ENCODE results near the gene BOK. TPM values are rescaled to one million over a fixed set of nuclear protein-coding genes. Genes with fewer than 3 reads are reported as not detected.

Gene BOK
- total RNA-seq, 1 experiment from 2014 or later: 30.2 TPM

DNA sequence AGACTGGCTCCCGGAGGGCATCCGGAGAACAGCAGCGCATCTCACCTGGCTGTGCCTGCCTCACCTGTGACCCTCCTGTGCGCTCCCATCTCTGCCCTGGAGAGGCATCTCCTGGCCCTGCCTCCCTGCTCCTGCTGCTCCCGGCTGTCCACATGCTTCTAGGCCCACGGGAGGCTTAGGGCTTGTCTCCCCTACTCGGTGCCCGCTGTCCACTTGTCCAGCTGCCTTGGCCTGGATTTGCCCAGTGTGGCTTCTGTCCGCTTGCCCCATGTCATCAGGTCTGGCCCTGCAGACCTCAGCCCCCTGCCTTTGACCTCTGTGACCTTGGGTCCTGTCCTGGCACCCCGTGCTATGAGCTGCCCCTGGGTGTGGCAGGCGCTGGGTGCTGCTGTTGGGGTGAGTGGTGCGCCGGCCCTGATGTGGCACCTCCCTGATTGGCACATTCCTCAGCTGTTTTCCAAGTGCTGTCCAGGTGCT, 4.5 kb downstream of the BOK start:
- DNase-seq (no peak), ATAC-seq (no peak)
- no peak overlapping the region for H3K4me3 ChIP-seq (ENCODE audit: low read length)
- H2AFZ ChIP-seq (ENCODE audit: low read length): no peak overlapping the region
- no peaks in the 10 kb centered on the region for H3K9me2 ChIP-seq (replicated peaks; ENCODE audit: low read length)
- no peak overlapping the region for H3K4me2 ChIP-seq (ENCODE audit: low read length)
- POLR2A ChIA-PET (ENCODE audit: unreplicated experiment): no interaction called here
- no peaks in the 10 kb centered on the region for H3K27me3 ChIP-seq (ENCODE audit: low read length)
- no TSS peak for BruUV-seq (replicated peaks)
- no peaks in the 10 kb centered on the region for H3K36me3 ChIP-seq (ENCODE audit: low read depth, low read length)
- H4K20me1 ChIP-seq (ENCODE audit: low read length): no peaks in the 10 kb centered on the region
- no peak overlapping the region for H3K9ac ChIP-seq (ENCODE audit: low read length)
- H3K27ac ChIP-seq (ENCODE audit: low read length): no peak overlapping the region
- H3K9me3 ChIP-seq (ENCODE audit: low read length): no peaks in the 10 kb centered on the region
- no peaks in the 10 kb centered on the region for H3F3A ChIP-seq (ENCODE audit: low read length, unreplicated experiment)
- H3K79me2 ChIP-seq (ENCODE audit: low read length): peaks cover 42% of the 10 kb centered on the region
- peaks cover 35% of the 10 kb centered on the region for H3K4me1 ChIP-seq (ENCODE audit: insufficient read depth, low read length)
- intact Hi-C loops (cut with micrococcal nuclease): no loop called here
- TF ChIP-seq, protein P1, sequence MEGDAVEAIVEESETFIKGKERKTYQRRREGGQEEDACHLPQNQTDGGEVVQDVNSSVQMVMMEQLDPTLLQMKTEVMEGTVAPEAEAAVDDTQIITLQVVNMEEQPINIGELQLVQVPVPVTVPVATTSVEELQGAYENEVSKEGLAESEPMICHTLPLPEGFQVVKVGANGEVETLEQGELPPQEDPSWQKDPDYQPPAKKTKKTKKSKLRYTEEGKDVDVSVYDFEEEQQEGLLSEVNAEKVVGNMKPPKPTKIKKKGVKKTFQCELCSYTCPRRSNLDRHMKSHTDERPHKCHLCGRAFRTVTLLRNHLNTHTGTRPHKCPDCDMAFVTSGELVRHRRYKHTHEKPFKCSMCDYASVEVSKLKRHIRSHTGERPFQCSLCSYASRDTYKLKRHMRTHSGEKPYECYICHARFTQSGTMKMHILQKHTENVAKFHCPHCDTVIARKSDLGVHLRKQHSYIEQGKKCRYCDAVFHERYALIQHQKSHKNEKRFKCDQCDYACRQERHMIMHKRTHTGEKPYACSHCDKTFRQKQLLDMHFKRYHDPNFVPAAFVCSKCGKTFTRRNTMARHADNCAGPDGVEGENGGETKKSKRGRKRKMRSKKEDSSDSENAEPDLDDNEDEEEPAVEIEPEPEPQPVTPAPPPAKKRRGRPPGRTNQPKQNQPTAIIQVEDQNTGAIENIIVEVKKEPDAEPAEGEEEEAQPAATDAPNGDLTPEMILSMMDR (conservative IDR thresholded peaks at IDR 0.05; ENCODE audit: low read depth, low read length): no peak
- TF ChIP-seq EZH2phosphoT487 (IDR thresholded peaks at IDR 0.05; ENCODE audit: borderline replicate concordance, low read length) (no peak), EZH2 (IDR thresholded peaks at IDR 0.05; ENCODE audit: low read length, unreplicated experiment) (no peak)
- CTCF ChIA-PET: no interaction called here

DNA sequence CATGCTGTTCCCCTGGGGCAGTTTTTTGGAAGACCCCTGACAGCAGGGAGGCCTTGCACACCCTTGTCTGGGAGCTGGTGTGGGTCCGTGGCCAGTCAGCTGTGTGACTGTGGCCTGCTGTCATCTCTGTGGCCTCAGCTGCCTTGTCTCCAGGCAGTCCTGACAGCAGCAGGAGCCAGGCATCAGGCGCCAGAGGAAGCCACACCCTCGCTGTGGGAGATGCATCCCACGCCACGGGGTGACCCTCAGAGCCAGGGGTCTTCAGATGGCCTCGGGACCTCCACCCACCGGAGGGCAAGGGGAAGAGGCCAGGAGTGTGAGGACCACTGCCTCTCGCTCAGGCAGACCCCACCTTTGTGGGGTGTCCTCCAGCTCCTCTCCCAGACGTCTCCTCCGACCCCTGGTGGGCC, 5.0 kb downstream of the BOK start:
- Histone ChIP-seq H3K9ac (ENCODE audit: low read length) (no peak overlapping the region), H3K4me3 (ENCODE audit: low read length) (no peak overlapping the region), H3K4me1 (ENCODE audit: insufficient read depth, low read length) (peaks cover 32% of the 10 kb centered on the region), H3K9me3 (ENCODE audit: low read length) (no peaks in the 10 kb centered on the region), H3K27ac (ENCODE audit: low read length) (no peak overlapping the region), H3K27me3 (ENCODE audit: low read length) (no peaks in the 10 kb centered on the region), H3K79me2 (ENCODE audit: low read length) (peaks cover 42% of the 10 kb centered on the region), H3F3A (ENCODE audit: low read length, unreplicated experiment) (no peaks in the 10 kb centered on the region), H3K36me3 (ENCODE audit: low read depth, low read length) (no peaks in the 10 kb centered on the region), H4K20me1 (ENCODE audit: low read length) (no peaks in the 10 kb centered on the region), H2AFZ (ENCODE audit: low read length) (no peak overlapping the region), H3K4me2 (ENCODE audit: low read length) (no peak overlapping the region), H3K9me2 (replicated peaks; ENCODE audit: low read length) (no peaks in the 10 kb centered on the region)
- ATAC-seq (no peak), DNase-seq (no peak)
- TF ChIP-seq, protein P1 (conservative IDR thresholded peaks at IDR 0.05; ENCODE audit: low read depth, low read length): no peak
- TF ChIP-seq EZH2phosphoT487 (IDR thresholded peaks at IDR 0.05; ENCODE audit: borderline replicate concordance, low read length) (no peak), EZH2 (IDR thresholded peaks at IDR 0.05; ENCODE audit: low read length, unreplicated experiment) (no peak)
- intact Hi-C loops (cut with micrococcal nuclease): no loop called here
- no TSS peak for BruUV-seq (replicated peaks)
- ChIA-PET POLR2A (ENCODE audit: unreplicated experiment) (no interaction called here), CTCF (interaction anchor here (0.6 kb wide), 1 partner anchor 32 kb away, joined by 3 read pairs; no protein-coding TSS in a partner anchor)

DNA sequence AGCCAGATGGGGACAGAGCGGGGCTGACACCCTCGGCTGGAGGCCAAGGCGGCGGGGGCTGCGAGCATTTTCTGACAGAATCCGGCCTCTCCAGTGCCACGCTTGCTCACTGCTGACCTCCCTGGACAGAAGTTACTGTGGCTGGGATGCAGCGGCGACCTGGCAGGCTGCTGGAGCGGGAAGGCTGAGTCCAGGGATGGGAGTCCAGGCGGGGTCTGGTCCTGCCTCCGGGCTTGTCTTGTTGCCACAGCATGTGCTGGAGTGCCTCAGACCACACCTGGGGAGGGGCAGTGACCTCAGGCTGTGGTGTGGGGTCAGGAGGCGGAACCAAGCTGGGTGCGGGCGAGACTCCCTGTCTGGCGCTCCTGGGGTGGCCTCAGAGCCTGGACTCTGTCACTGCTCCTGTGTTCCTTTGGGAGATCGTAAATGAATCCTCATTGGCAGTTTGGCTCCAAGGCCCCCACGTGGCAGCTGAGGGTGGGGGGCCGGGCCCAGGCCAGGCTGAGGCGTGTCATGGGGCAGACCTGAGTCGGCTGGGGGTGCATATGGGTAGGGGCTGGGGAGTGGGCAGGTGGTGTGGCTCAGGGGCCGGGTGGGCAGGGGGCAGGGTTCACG, 5.5 kb downstream of the BOK start:
- ATAC-seq (no peak), DNase-seq (no peak)
- POLR2A ChIA-PET (ENCODE audit: unreplicated experiment): no interaction called here
- Histone ChIP-seq H3K4me3 (ENCODE audit: low read length) (no peak overlapping the region), H4K20me1 (ENCODE audit: low read length) (no peaks in the 10 kb centered on the region), H3K79me2 (ENCODE audit: low read length) (peaks cover 42% of the 10 kb centered on the region), H3K4me1 (ENCODE audit: insufficient read depth, low read length) (peaks cover 32% of the 10 kb centered on the region), H3K9me2 (replicated peaks; ENCODE audit: low read length) (no peaks in the 10 kb centered on the region), H2AFZ (ENCODE audit: low read length) (no peak overlapping the region), H3K9me3 (ENCODE audit: low read length) (no peaks in the 10 kb centered on the region), H3F3A (ENCODE audit: low read length, unreplicated experiment) (no peaks in the 10 kb centered on the region), H3K9ac (ENCODE audit: low read length) (no peak overlapping the region), H3K4me2 (ENCODE audit: low read length) (no peak overlapping the region), H3K27me3 (ENCODE audit: low read length) (no peaks in the 10 kb centered on the region), H3K27ac (ENCODE audit: low read length) (no peak overlapping the region), H3K36me3 (ENCODE audit: low read depth, low read length) (no peaks in the 10 kb centered on the region)
- no peak for TF ChIP-seq EZH2 (IDR thresholded peaks at IDR 0.05; ENCODE audit: low read length, unreplicated experiment)
- TF ChIP-seq EZH2phosphoT487 (IDR thresholded peaks at IDR 0.05; ENCODE audit: borderline replicate concordance, low read length): no peak
- TF ChIP-seq, protein P1 (conservative IDR thresholded peaks at IDR 0.05; ENCODE audit: low read depth, low read length): no peak
- CTCF ChIA-PET: interaction anchor here (0.6 kb wide), 1 partner anchor 31 kb away, joined by 3 read pairs; no protein-coding TSS in a partner anchor
- BruUV-seq (replicated peaks): no TSS peak
- intact Hi-C loops (cut with micrococcal nuclease): no loop called here

All from PC-3 (cell line).